Muscle layer of colon (tissue), 2 donors: ENCODE results near the gene TFF3.

Experiments
- H3K27ac ChIP-seq: one replicate; pipeline ENCODE4 v1.7.0; 2013; ENCODE audit warnings: low read depth, mild to moderate bottlenecking, low read length, moderate library complexity
- H3K27me3 ChIP-seq, 2 donors: one replicate each; pipeline ENCODE4 v1.7.0; 2013; ENCODE audit warnings: low read length in 2 of 2, mild to moderate bottlenecking in 2 of 2; ENCODE audit not compliant: insufficient read depth in 2 of 2, control insufficient read depth in 1 of 2
- H3K36me3 ChIP-seq: one replicate; pipeline ENCODE4 v1.7.0; 2013; ENCODE audit warnings: mild to moderate bottlenecking, low read length; ENCODE audit not compliant: insufficient read depth
- H3K4me1 ChIP-seq: one replicate; pipeline ENCODE4 v1.7.0; 2013; ENCODE audit warnings: mild to moderate bottlenecking, low read length; ENCODE audit not compliant: insufficient read depth
- H3K4me3 ChIP-seq, 2 donors: one replicate each; pipeline ENCODE4 v1.7.0; 2013; ENCODE audit warnings: low read length in 2 of 2, low read depth in 1 of 2, mild to moderate bottlenecking in 1 of 2, moderate library complexity in 1 of 2
- H3K9ac ChIP-seq: one replicate; pipeline ENCODE4 v1.7.0; 2013; ENCODE audit warnings: low read length
- H3K9me3 ChIP-seq: one replicate; pipeline ENCODE4 v1.7.0; 2013; ENCODE audit warnings: mild to moderate bottlenecking, low read length
- donor health status: abdominal sarcoma.
- donor health status: Adenocarcinoma of cecum.

TFF3 gene

GRCh38 chr21:42315296-42315891, at the start of gene TFF3:
TSS of gene TFF3 (minus strand) at chr21:42315409. CDS start at chr21:42315374, 35 bp downstream.
- Histone ChIP-seq H3K9me3 (no peaks in the 10 kb centered on the region), H3K9ac (no peak within 1 kb of the TSS), H3K27ac (no peak within 1 kb of the TSS), H3K27me3 (no peaks in the 10 kb centered on the region), H3K4me1 (no peaks in the 10 kb centered on the region), H3K36me3 (no peaks in the 10 kb centered on the region), H3K4me3 (no peak within 1 kb of the TSS)

GRCh38 chr21:42364304-42364865, 49.2 kb upstream of the TFF3 start:
- H3K9ac ChIP-seq, result no peak overlapping the region
- no peak overlapping the region for H3K4me3 ChIP-seq
- no peak overlapping the region for H3K27ac ChIP-seq
- H3K36me3 ChIP-seq, result no peaks in the 10 kb centered on the region
- H3K4me1 ChIP-seq, result no peaks in the 10 kb centered on the region
- peaks cover 0 to 16% of the 10 kb centered on the region in 2 donors for H3K27me3 ChIP-seq
- H3K9me3 ChIP-seq, result peaks cover 7% of the 10 kb centered on the region

GRCh38 chr21:42363312-42363711, 48.1 kb upstream of the TFF3 start:
- Histone ChIP-seq H3K9me3 (peaks cover 7% of the 10 kb centered on the region), H3K4me1 (no peaks in the 10 kb centered on the region), H3K9ac (no peak overlapping the region), H3K4me3 (no peak overlapping the region), H3K27me3 (peaks cover 0 to 16% of the 10 kb centered on the region in 2 donors), H3K36me3 (no peaks in the 10 kb centered on the region), H3K27ac (no peak overlapping the region)

- peaks cover 7% of the 10 kb centered on the region for H3K9me3 ChIP-seq
- H3K4me3 ChIP-seq, result no peak overlapping the region
- no peaks in the 10 kb centered on the region for H3K4me1 ChIP-seq
- H3K9ac ChIP-seq, result no peak overlapping the region
- H3K36me3 ChIP-seq, result no peaks in the 10 kb centered on the region
- H3K27me3 ChIP-seq, result peaks cover 0 to 16% of the 10 kb centered on the region in 2 donors
- no peak overlapping the region for H3K27ac ChIP-seq
These were observed 47.5 kb upstream of the TFF3 start for GRCh38 chr21:42362700-42363099.

- Histone ChIP-seq H3K9me3 (peaks cover 7% of the 10 kb centered on the region), H3K27ac (no peak overlapping the region), H3K27me3 (peaks cover 0 to 16% of the 10 kb centered on the region in 2 donors), H3K4me3 (no peak overlapping the region), H3K36me3 (no peaks in the 10 kb centered on the region), H3K4me1 (no peaks in the 10 kb centered on the region), H3K9ac (no peak overlapping the region)
These were observed 47.0 kb upstream of the TFF3 start for GRCh38 chr21:42362198-42362597.

GRCh38 chr21:42361286-42361685, 46.1 kb upstream of the TFF3 start:
- H3K36me3 ChIP-seq, result no peaks in the 10 kb centered on the region
- H3K4me1 ChIP-seq, result no peaks in the 10 kb centered on the region
- H3K27ac ChIP-seq, result no peak overlapping the region
- no peak overlapping the region for H3K4me3 ChIP-seq
- peaks cover 0 to 16% of the 10 kb centered on the region in 2 donors for H3K27me3 ChIP-seq
- no peak overlapping the region for H3K9ac ChIP-seq
- H3K9me3 ChIP-seq, result peaks cover 7% of the 10 kb centered on the region

GRCh38 chr21:42360317-42360716, 45.1 kb upstream of the TFF3 start:
- no peak overlapping the region for H3K9ac ChIP-seq
- no peak overlapping the region for H3K27ac ChIP-seq
- peaks cover 7% of the 10 kb centered on the region for H3K9me3 ChIP-seq
- H3K4me3 ChIP-seq, result no peak overlapping the region
- peaks cover 0 to 16% of the 10 kb centered on the region in 2 donors for H3K27me3 ChIP-seq
- no peaks in the 10 kb centered on the region for H3K4me1 ChIP-seq
- no peaks in the 10 kb centered on the region for H3K36me3 ChIP-seq

GRCh38 chr21:42358937-42359336, 43.7 kb upstream of the TFF3 start:
- peaks cover 7% of the 10 kb centered on the region for H3K9me3 ChIP-seq
- no peak overlapping the region for H3K4me3 ChIP-seq
- H3K36me3 ChIP-seq, result no peaks in the 10 kb centered on the region
- H3K9ac ChIP-seq, result no peak overlapping the region
- H3K27ac ChIP-seq, result no peak overlapping the region
- peaks cover 0 to 8% of the 10 kb centered on the region in 2 donors for H3K27me3 ChIP-seq
- no peaks in the 10 kb centered on the region for H3K4me1 ChIP-seq

GRCh38 chr21:42358261-42358660, 43.1 kb upstream of the TFF3 start:
- Histone ChIP-seq H3K27ac (no peak overlapping the region), H3K36me3 (no peaks in the 10 kb centered on the region), H3K4me1 (no peaks in the 10 kb centered on the region), H3K9ac (no peak overlapping the region), H3K4me3 (no peak overlapping the region), H3K27me3 (peaks cover 0 to 8% of the 10 kb centered on the region in 2 donors), H3K9me3 (peaks cover 7% of the 10 kb centered on the region)

GRCh38 chr21:42357307-42357706, 42.1 kb upstream of the TFF3 start:
- Histone ChIP-seq H3K4me3 (no peak overlapping the region), H3K4me1 (no peaks in the 10 kb centered on the region), H3K27me3 (peaks cover 0 to 8% of the 10 kb centered on the region in 2 donors), H3K36me3 (no peaks in the 10 kb centered on the region), H3K9me3 (peaks cover 7% of the 10 kb centered on the region), H3K9ac (no peak overlapping the region), H3K27ac (no peak overlapping the region)

GRCh38 chr21:42356650-42357049, 41.4 kb upstream of the TFF3 start:
- Histone ChIP-seq H3K27me3 (peaks cover 0 to 8% of the 10 kb centered on the region in 2 donors), H3K4me3 (no peak overlapping the region), H3K36me3 (no peaks in the 10 kb centered on the region), H3K9ac (no peak overlapping the region), H3K9me3 (peaks cover 7% of the 10 kb centered on the region), H3K27ac (no peak overlapping the region), H3K4me1 (no peaks in the 10 kb centered on the region)

- peaks cover 0 to 8% of the 10 kb centered on the region in 2 donors for H3K27me3 ChIP-seq
- no peak overlapping the region for H3K27ac ChIP-seq
- H3K9ac ChIP-seq, result no peak overlapping the region
- H3K4me1 ChIP-seq, result no peaks in the 10 kb centered on the region
- peaks cover 7% of the 10 kb centered on the region for H3K9me3 ChIP-seq
- H3K4me3 ChIP-seq, result no peak overlapping the region
- no peaks in the 10 kb centered on the region for H3K36me3 ChIP-seq
These were observed 40.8 kb upstream of the TFF3 start for GRCh38 chr21:42356046-42356445.
